Measurements from ENCODE around the gene MTIF3.

Gene MTIF3

GRCh38 chr13:27425918-27426630 is 24.3 kb downstream of the MTIF3 start:
- H3K9me3 ChIP-seq (ENCODE audit: control insufficient read depth, low read depth, low read length) = no peaks in the 10 kb centered on the region
- H3K4me3 ChIP-seq (ENCODE audit: low read length) = peak overlapping the region; percentile 72
- H3K27ac ChIP-seq (ENCODE audit: low read length) = no peak overlapping the region
- H3K27me3 ChIP-seq (ENCODE audit: control insufficient read depth, insufficient read depth, low read length) = peaks cover 16% of the 10 kb centered on the region
- H3K4me1 ChIP-seq (ENCODE audit: control insufficient read depth, low read depth, low read length) = peaks cover 20% of the 10 kb centered on the region
- H3K9ac ChIP-seq (ENCODE audit: low read length) = no peak overlapping the region
- H3K36me3 ChIP-seq (ENCODE audit: control insufficient read depth, low read depth, low read length) = peaks cover 34% of the 10 kb centered on the region

GRCh38 chr13:27425158-27425917 is 25.0 kb downstream of the MTIF3 start:
- peak overlapping the region; percentile 72 for H3K4me3 ChIP-seq (ENCODE audit: low read length)
- H3K4me1 ChIP-seq (ENCODE audit: control insufficient read depth, low read depth, low read length) = peaks cover 20% of the 10 kb centered on the region
- H3K9me3 ChIP-seq (ENCODE audit: control insufficient read depth, low read depth, low read length) = no peaks in the 10 kb centered on the region
- peak overlapping the region; percentile 51 for H3K9ac ChIP-seq (ENCODE audit: low read length)
- H3K36me3 ChIP-seq (ENCODE audit: control insufficient read depth, low read depth, low read length) = peaks cover 27% of the 10 kb centered on the region
- peaks cover 16% of the 10 kb centered on the region for H3K27me3 ChIP-seq (ENCODE audit: control insufficient read depth, insufficient read depth, low read length)
- H3K27ac ChIP-seq (ENCODE audit: low read length) = no peak overlapping the region

- Histone ChIP-seq H3K27ac (ENCODE audit: low read length) (no peak within 1 kb of the TSS), H3K27me3 (ENCODE audit: control insufficient read depth, insufficient read depth, low read length) (peaks cover 16% of the 10 kb centered on the region), H3K9ac (ENCODE audit: low read length) (peak within 1 kb of the TSS; percentile 51), H3K4me3 (ENCODE audit: low read length) (peak within 1 kb of the TSS; percentile 72), H3K36me3 (ENCODE audit: control insufficient read depth, low read depth, low read length) (peaks cover 19% of the 10 kb centered on the region), H3K4me1 (ENCODE audit: control insufficient read depth, low read depth, low read length) (peaks cover 20% of the 10 kb centered on the region), H3K9me3 (ENCODE audit: control insufficient read depth, low read depth, low read length) (no peaks in the 10 kb centered on the region)
Measured at GRCh38 chr13:27424246-27425157, 25.9 kb downstream of the MTIF3 start, which contains the start of gene GTF3A. Gene GTF3A (plus strand): TSS chr13:27424619.

GRCh38 chr13:27423333-27423732 is 27.0 kb downstream of the MTIF3 start:
- H3K4me3 ChIP-seq (ENCODE audit: low read length) = no peak overlapping the region
- no peak overlapping the region for H3K27ac ChIP-seq (ENCODE audit: low read length)

GRCh38 chr13:27421101-27421871 is 29.1 kb downstream of the MTIF3 start:
- no peak overlapping the region for H3K9ac ChIP-seq (ENCODE audit: low read length)
- H3K4me3 ChIP-seq (ENCODE audit: low read length) = no peak overlapping the region
- H3K27ac ChIP-seq (ENCODE audit: low read length) = no peak overlapping the region
- H3K27me3 ChIP-seq (ENCODE audit: control insufficient read depth, insufficient read depth, low read length) = peaks cover 16% of the 10 kb centered on the region
- H3K4me1 ChIP-seq (ENCODE audit: control insufficient read depth, low read depth, low read length) = peaks cover 17% of the 10 kb centered on the region
- no peaks in the 10 kb centered on the region for H3K9me3 ChIP-seq (ENCODE audit: control insufficient read depth, low read depth, low read length)
- no peaks in the 10 kb centered on the region for H3K36me3 ChIP-seq (ENCODE audit: control insufficient read depth, low read depth, low read length)

More at GRCh38 chr13:27423333-27423732, 27.0 kb downstream of the MTIF3 start:
- Histone ChIP-seq H3K9me3 (ENCODE audit: control insufficient read depth, low read depth, low read length) (no peaks in the 10 kb centered on the region), H3K9ac (ENCODE audit: low read length) (no peak overlapping the region), H3K27me3 (ENCODE audit: control insufficient read depth, insufficient read depth, low read length) (peaks cover 16% of the 10 kb centered on the region), H3K4me1 (ENCODE audit: control insufficient read depth, low read depth, low read length) (peaks cover 20% of the 10 kb centered on the region), H3K36me3 (ENCODE audit: control insufficient read depth, low read depth, low read length) (peaks cover 9% of the 10 kb centered on the region)

GRCh38 chr13:27419328-27419727 is 31.0 kb downstream of the MTIF3 start:
- Histone ChIP-seq H3K36me3 (ENCODE audit: control insufficient read depth, low read depth, low read length) (no peaks in the 10 kb centered on the region), H3K4me1 (ENCODE audit: control insufficient read depth, low read depth, low read length) (peaks cover 5% of the 10 kb centered on the region), H3K27me3 (ENCODE audit: control insufficient read depth, insufficient read depth, low read length) (peaks cover 16% of the 10 kb centered on the region), H3K9me3 (ENCODE audit: control insufficient read depth, low read depth, low read length) (no peaks in the 10 kb centered on the region), H3K4me3 (ENCODE audit: low read length) (no peak overlapping the region), H3K9ac (ENCODE audit: low read length) (no peak overlapping the region), H3K27ac (ENCODE audit: low read length) (no peak overlapping the region)

DNA sequence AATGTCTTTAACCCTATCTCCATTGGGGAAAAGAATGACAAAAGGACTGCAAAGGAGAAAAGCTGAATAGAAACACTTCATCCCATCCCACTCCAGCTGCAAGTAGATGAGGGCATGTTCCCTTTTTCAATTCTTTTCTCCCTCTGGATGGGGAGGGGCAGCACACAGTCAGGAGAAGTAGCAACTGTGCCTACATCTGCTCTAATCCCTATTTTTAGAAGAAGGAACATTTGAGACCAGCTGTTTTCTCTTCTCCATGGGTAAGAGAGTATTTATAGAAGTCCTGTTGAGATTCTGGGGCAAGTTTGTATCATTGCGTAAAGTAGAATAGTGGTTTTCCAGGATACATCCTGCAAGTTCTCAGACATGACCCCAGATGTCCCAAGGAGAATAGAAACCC is 35.2 kb downstream of the MTIF3 start:
- Histone ChIP-seq H3K9ac (ENCODE audit: low read length) (no peak overlapping the region), H3K9me3 (ENCODE audit: control insufficient read depth, low read depth, low read length) (no peaks in the 10 kb centered on the region), H3K4me3 (ENCODE audit: low read length) (no peak overlapping the region), H3K27ac (ENCODE audit: low read length) (no peak overlapping the region), H3K27me3 (ENCODE audit: control insufficient read depth, insufficient read depth, low read length) (no peaks in the 10 kb centered on the region), H3K4me1 (ENCODE audit: control insufficient read depth, low read depth, low read length) (no peaks in the 10 kb centered on the region), H3K36me3 (ENCODE audit: control insufficient read depth, low read depth, low read length) (no peaks in the 10 kb centered on the region)

DNA sequence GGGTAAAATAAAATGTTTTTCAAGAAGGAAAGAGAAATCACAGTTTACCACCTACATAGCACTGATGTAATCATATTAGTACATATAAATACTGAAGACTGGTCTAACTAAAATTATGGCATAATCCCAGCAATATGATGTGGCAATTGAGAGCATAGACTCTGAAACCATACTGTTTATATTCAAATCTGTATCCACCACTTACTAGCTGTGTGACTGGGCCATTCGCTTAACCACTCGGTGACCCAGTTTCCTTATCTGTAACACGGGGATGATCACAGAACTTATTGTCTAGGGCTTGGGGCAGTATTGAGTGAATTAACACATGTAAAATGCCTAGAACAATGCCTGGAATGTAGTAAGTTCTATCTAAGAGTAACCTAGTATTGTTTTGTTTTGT is 39.0 kb downstream of the MTIF3 start:
- Histone ChIP-seq H3K27me3 (ENCODE audit: control insufficient read depth, insufficient read depth, low read length) (no peaks in the 10 kb centered on the region), H3K4me3 (ENCODE audit: low read length) (no peak overlapping the region), H3K4me1 (ENCODE audit: control insufficient read depth, low read depth, low read length) (no peaks in the 10 kb centered on the region), H3K36me3 (ENCODE audit: control insufficient read depth, low read depth, low read length) (no peaks in the 10 kb centered on the region), H3K9me3 (ENCODE audit: control insufficient read depth, low read depth, low read length) (no peaks in the 10 kb centered on the region), H3K9ac (ENCODE audit: low read length) (no peak overlapping the region), H3K27ac (ENCODE audit: low read length) (no peak overlapping the region)

DNA sequence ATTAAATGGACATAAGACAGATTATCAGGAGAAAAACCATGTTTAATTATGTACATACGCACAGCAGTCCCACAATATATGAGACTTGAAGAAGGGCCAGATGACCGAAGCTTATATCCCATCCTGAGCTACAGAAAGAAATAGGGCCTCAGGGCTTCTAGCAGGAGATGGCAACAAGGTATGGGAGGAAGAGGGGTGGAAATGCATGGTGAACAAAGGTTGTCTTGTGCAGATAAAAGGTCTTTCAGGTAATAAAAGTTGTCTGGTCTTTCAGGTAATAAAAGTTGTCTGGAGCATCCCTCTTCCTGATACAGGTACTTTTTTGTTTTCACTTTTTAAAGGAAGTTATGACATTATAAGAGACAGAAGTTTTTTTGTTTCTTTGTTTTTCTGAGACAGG is 41.4 kb downstream of the MTIF3 start:
- no peak overlapping the region for H3K4me3 ChIP-seq (ENCODE audit: low read length)
- no peak overlapping the region for H3K27ac ChIP-seq (ENCODE audit: low read length)
- no peaks in the 10 kb centered on the region for H3K36me3 ChIP-seq (ENCODE audit: control insufficient read depth, low read depth, low read length)
- H3K9ac ChIP-seq (ENCODE audit: low read length) = no peak overlapping the region
- no peaks in the 10 kb centered on the region for H3K27me3 ChIP-seq (ENCODE audit: control insufficient read depth, insufficient read depth, low read length)
- no peaks in the 10 kb centered on the region for H3K9me3 ChIP-seq (ENCODE audit: control insufficient read depth, low read depth, low read length)
- no peaks in the 10 kb centered on the region for H3K4me1 ChIP-seq (ENCODE audit: control insufficient read depth, low read depth, low read length)

DNA sequence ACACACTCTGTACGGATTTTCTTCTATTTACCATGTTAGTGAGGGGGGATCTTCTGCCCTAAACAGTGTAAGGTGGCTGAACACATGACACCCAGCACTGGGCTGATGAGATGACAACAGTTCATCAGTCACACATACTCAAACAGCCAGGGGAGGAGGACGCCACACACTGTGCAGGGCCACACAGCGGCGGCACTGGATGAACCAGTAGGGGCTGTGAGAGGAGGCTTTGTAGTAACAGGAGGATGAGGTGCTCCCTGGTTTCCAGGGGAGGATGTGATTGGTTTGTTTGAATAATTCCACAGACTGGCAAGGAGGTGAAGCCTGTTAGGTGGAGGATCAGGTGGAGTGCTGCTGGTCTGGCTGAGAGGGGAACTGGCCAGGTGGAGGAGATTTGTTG is 42.3 kb downstream of the MTIF3 start:
- Histone ChIP-seq H3K4me1 (ENCODE audit: control insufficient read depth, low read depth, low read length) (peaks cover 7% of the 10 kb centered on the region), H3K27ac (ENCODE audit: low read length) (no peak overlapping the region), H3K27me3 (ENCODE audit: control insufficient read depth, insufficient read depth, low read length) (no peaks in the 10 kb centered on the region), H3K9ac (ENCODE audit: low read length) (no peak overlapping the region), H3K4me3 (ENCODE audit: low read length) (no peak overlapping the region), H3K36me3 (ENCODE audit: control insufficient read depth, low read depth, low read length) (no peaks in the 10 kb centered on the region), H3K9me3 (ENCODE audit: control insufficient read depth, low read depth, low read length) (no peaks in the 10 kb centered on the region)

Data from iPS-18a (cell line).